Stimulated activated CD8-positive, alpha-beta memory T cell treated with anti-CD3 and anti-CD28 coated beads, Interleukin-7, amount 100 ng/mL, for 4 hours (primary cell): ENCODE measurements around the gene CADM1.

Experiments
- DNase-seq, 2 donors: peaks; one replicate each; pipeline ENCODE4 v3.0.0-alpha.2; 2020; ENCODE audit warnings: low read depth in 2 of 2

Gene CADM1

DNA sequence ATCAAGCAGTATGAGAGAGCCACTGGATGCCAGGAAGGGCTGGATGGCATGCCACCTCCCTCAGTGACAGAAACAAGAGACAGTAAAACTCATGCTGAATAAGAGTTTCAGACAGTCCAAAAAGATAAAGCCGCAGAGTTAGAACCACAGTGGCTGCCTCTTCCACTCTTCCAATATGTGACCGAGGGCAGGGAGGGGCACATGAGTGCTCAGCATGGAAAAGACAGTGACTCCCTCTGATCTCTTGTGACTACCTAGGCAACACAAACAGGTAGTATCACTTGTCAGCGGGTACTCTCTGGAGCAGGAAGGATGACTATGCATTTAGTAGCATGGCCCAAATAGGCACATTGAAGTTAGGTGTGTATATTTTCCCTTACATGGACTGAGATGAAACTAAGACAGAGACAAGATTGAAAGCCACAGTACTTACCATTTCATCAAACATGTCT lies 295.4 kb downstream of the CADM1 start:
- DNase-seq, result no peak

DNA sequence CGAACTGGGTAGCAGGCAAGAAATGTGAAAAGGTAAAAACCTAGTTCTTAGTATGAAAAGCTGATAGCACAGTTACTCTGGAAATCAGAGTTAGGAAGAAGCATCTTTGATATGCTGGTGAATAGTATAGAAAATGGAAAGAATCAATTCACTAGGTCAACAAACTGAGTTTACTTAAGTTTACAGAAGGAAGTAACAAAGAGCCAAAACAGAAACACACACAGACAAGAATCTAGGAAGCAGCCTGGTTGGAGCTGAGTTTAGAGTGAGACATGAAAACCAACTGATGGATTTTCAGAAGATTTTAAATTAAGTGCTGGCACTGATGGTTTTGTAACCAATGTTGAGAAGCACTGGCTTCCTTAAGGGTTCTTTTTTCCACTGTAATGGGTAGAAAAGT lies 296.3 kb downstream of the CADM1 start:
- no peak for DNase-seq

DNA sequence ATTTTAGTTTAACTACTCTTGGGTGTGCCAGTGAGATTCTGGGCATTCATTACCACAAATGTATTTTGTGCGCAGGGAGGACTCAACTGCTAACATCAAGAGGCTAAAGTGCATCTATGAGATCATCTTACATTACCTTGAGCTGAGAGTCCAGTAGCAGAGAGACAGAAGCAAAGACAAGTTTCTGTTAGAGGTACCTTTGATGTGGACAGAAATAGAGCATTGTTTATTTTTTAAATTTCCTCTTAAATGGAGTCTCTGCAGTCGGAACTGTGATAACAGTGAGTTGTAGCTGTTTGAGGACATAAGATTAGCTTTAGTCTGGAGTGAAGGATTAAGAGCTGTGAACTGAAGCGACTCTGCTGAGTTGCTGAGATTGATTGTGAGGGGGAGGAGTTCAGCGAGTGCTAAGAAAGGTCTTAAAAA lies 297.0 kb downstream of the CADM1 start:
- DNase-seq, result no peak

DNA sequence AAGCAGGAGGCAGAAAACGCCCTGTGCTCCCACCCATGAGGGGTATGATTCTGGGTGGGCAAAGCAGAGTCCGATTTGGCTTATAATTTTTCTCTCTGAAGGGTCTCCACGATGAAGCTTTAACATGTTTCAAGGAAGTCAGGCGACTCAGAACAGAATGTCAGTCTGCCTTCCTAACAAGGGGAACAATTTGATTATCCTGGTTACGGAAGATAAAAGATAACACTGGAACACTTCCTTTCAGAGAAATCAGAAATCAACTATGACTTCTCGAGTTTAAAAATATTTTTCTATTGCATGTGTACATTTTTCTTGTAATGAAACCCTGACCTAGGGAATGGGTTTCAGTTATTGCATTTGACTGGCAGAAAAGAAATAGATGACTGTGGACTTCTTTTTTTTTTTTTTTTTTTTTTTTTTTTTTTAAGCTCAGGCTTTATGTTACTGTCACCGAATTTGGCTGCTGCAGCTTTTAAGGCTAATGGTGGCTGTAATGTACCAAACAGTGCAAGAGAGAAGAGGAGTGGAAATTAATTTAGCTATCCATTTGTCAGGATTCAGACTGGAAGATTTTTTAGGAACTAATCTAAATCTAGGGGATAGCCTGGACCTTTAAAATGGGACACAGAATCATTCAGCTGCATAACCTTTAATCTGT lies 297.7 kb downstream of the CADM1 start:
- no peak for DNase-seq

DNA sequence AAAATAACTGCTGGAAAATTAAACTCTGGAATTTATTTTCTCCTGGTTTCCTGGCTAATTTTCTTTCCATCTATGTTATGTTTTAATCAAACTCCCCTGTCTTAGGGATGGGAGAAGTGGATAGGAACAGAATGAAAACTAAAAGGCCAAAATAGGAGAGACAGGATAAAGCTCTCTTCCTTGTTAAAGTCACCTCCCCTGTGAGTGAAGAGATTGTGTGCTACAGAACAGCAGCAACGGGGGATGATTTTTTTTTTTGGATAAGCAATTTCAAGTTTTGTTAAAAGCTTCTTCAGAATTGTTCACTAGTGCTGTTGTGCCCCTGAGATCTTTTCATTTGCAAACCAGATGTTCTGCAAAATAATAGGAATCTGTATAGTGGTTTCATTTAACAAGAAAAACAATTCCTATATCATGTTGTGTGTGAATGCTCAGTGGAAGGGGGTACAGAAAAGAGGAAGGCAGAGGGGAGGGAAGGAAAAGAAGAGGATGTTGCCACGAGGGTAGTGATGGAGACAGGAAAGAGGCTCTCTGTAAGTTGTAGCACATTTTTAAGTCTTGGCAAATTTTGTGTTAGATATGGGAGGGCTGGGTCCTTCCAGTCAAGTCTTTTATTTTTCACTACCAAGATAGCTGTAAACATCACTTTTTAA lies 301.2 kb downstream of the CADM1 start:
- DNase-seq, result no peak

DNA sequence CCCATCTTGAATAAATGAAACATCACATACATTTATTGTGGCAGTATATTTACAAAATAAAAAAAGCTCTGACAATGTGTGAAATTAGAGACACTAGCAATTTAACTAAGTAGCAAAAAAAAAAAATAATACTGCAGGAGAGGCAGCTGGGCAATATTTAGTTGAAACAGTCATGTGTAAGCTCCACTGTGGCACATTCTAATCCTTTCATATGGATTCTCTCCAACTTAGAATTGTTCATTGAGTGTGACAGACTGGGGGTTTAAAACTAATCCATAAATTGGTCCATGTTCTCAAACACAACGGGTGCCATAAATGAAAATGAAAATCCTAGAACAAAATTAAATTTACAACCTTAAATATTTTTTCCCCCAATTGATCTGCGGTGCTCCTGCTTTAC lies 302.1 kb downstream of the CADM1 start:
- no peak for DNase-seq

DNA sequence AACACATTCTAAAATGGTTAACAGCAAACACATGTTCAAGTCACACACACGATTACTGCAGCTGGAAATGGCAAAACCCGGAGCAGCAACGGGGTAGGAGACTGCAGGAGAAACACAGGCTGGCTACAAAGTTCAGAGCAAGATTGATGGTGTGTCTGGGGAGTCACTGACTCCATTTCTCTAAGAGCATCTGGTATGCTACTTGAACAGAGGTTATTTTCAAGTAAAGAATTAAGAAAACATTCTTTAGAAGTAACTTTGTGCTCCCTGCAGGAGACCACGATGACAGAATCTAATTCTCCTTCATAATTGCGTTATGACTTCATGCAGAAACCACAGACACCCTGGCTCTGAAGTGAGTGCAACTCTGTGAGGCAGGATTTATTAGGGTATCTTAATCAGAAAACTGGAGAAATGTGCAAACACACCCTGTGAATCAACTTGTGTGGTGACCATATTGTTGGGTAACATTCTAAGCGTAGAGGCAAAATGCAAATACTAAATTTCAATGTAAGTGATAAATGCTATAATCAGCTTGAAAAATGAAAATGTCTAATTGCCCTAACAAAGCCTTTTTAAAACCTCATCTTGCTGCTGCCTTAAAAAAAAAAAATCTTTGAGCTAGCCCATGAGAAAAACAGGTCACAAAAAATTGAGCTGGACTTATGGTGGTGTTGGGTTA lies 303.0 kb downstream of the CADM1 start:
- no peak for DNase-seq

DNA sequence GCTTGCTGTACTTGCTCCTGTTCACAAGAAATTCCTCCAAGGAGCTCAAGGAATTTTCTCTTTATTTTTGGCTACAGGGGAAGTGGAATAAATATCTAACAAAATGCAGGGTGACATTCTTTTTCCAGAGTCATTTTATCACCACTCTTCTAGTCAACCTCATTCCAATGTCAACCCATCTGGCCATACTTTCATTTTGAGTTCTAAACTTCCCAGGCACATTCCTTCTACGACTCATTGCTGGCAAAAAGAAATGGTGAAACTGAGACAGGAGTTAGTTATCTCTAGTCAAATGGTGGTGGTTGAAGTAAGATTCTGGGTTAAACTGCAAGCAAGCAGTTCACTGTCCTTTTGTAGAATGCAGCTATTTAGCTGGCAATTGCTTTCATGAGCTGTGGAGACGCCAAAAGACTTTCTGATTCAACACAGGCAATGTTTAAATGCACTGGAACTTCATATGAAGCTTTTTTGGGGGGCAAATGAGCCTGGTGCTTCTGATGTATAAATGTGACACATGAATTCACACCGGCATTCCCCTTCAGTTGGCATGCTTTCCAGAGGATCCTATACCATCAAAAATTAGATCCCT lies 304.6 kb downstream of the CADM1 start:
- DNase-seq, result no peak

DNA sequence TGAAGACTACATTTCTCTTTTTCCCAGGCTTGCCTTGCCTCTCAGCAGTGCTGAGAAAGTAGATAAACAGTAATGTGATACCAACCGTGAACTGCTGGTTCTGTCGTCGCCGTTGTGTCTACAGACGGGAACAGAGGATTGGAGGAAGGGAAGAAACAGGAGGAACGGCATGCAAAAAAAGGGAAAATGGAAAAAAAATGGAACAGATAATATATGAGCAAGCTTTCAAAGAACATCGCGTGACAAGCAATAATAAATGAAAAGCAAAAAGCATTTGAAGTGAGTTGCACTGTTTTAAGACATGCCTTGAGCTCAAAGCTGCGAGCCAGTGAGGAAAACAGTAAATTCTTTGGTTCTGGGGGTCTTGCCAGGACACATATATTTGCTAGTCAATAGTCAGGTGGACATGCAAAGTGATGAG lies 305.9 kb downstream of the CADM1 start:
- DNase-seq, result no peak

DNA sequence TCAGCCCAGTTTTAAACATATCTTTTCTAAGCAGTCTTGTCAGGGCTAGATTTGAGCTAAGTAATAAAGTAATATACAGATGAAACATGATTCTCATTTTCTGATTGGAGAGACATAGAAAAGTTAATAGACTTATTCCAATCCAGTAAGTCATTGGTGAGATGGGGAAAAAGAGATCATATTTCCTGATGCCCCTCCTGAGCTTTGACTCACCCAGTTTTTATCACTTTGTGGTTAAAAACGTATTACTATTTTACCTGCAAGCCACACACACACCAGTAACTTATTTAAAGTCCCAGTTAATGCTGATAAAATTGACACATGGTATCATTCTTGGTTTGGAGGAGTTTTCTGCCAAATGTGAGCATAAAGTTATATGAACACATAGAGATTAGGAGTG lies 306.8 kb downstream of the CADM1 start:
- no peak for DNase-seq

DNA sequence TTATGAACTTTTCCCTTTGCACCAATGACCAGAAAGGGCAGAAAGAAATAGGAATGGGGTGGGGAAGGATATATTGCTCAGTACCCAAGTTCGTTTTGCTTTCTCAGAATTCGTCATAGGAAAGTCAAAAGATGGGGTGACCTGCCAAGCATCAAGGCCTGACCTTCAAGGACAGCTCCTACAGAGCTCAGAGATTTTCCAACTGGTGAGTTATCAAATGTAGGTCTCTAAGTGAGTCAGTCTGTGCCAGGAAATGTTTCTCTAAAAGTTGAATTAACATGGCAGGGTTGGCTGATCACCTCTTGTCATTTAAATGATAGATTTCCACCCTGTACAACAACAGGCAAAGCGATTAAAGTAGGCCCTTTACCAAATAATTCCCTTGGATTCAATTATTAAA lies 307.2 kb downstream of the CADM1 start:
- no peak for DNase-seq

DNA sequence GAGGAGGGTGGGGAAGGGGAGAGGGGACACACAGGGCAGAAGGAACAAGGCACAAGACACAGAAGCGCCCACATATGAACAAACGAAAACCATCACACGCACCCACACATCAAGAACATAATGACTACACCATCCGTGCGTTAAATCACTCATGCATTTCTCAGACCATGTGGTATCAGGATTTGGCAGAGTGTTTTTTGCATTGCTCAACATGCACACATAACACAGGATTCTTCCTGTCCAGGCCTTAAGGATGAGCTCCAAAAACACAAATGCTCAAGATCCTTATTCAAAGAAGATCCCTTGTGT lies 309.5 kb downstream of the CADM1 start:
- no peak for DNase-seq

DNA sequence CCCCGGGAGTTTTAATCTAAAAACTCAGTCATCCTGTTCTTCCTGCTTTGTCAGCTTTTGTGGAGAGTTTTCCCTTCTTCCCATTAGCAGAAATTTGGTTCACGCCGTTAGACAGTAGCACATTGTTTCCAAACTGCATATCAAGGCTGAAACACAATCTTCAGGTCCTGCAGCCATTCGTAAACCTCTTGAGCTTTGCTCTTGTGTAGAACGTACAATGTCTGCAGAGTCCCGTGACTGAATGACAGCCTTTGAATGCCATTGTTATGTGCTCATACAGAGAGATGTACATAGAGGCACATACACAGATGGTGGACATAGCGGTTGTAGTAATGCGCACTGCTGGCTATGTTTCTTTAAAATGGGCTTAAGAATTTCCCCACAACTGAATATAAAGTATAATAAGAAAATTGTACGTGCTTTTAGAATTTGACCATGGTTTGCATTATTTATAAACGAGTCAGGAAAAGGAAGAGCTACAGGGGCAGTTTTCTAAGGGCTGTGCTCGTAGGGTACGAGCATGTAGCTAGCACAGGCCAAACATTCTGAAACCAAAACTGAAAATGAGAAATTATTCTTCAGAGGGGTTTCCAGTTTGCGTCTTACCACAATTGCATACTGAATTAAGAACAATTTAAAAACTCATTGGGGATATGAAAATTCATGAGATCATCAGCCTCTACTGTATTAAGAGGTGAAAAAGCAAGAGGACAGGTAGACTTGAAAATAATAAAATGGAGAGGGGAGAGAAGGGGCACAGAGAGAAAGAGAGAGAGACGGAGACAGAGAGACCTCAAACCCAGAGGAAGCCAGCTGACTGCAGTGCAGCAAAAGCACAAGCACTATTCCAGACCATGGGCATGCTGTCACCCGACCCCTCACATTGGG lies 310.1 kb downstream of the CADM1 start:
- no peak for DNase-seq

DNA sequence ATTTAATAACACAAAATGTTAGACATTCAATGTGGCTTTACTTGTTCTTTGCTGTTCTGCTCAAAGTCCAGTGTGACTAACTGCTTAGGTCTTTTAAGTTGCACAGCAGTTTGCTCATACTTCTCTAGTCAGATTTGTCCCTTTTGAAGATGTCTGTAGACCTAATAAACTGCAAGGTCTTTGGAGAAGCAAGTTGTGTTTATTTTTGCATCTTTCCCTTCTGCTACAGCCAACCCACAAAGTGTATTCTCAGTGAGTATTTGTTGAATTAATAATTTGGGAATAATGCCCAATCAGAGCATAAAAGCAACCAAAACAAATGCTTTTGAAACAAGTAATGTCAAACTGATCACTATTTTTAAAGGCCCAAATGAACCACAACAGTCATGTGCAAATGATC lies 312.5 kb downstream of the CADM1 start:
- no peak for DNase-seq

DNA sequence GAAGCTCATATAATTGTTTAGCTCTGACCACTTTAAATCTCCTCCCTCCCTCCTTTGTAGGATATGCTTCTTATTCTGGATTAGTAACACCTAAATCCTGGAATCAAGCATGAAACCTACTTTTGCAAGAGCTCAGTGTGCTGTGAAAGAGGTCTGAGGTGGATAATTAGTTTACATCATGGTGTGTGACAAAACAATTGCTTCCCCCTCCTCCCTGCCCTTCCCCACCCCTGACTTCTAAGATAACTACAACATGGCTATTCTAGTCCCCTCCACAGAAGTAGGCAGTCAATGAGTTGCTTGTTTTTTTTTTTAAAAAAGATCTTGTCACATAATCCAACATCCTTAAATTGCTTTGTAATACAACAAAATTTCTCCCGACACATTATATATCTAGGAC lies 314.0 kb downstream of the CADM1 start:
- no peak for DNase-seq

DNA sequence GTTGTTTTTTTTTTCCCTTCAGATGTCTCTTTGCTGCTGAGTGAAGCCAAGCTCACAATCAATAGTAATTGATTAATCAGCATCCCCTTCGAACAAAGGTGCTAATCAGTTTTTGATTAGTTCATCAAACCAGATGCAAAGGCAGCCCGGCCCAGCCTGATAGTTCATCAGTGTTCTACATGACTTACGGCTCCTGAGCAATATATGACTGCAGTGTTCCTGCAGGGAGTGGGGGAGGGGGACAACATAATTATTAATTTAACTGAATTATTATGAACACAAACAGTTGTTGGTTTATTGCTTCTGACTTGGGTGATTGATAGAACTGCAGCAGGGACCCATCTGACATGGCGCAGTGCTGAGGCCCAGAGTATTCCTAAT lies 315.3 kb downstream of the CADM1 start:
- DNase-seq, result no peak

DNA sequence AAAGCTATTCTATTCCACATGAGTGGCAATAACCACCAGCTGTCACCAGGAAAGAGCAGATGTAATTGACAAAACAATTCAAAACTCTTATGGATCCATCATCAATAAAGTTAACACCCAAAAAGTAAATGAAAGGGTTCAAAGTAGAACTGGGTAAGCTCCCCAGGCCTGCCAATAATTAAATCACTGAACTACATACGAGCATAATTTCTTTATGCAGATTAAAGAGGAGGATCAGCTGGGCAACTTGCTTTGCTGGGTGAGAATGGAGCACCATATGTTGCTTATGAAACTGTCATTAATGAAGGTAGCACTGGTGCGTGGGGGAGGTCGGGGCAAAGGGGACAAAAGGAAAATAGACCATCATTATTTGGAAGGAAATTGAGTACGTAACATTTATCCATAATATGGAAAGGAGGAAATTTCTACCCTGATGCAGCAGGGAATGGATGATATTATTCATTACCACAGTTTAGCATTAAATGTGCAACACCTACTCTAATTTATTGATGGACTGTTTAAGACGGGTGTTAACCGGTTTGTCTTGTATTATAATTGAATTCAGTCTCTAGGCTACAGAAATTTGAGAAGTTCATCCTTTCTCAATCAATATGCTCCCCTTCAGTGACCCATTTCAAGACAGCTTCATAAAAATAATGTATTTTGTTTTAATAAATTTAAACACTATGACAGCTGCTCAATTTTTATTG lies 315.9 kb downstream of the CADM1 start:
- no peak for DNase-seq

DNA sequence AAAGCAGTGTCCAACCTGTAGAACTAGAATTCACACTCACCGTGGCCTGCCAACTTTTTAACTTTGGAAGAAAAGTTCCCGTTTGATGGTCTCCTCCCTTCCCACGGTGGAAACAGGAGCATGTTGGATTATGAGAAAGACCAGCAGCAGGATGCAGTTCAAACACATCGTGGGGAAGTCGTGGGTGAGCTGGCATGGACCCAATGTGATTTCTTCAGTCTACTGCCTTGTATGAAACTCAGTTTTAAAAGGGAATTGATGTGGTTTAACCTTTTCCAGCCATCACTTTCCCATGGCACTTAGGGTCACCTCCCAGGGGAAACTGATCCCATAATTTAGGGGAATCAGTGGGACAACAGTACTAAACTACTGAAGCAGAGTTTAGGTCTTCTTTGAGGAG lies 318.3 kb downstream of the CADM1 start:
- no peak for DNase-seq

DNA sequence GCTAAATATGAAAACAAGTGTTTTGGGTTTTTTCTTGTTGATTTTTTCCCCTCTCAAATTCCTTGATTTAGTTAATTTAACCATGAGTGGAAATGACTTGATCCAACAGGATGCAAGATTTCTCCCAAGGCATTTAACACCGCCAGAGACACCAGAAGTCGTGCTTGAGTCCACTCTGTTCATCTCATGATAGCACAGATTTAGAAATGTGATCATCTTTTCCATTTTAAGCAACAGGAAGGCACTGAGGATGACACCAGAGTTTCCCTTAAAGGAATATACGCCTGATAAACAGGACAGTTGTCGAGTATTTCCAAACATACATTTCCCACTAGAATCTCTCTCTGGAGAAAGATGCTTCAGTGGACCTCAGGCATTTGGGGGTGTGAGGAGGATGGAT lies 318.7 kb downstream of the CADM1 start:
- no peak for DNase-seq

DNA sequence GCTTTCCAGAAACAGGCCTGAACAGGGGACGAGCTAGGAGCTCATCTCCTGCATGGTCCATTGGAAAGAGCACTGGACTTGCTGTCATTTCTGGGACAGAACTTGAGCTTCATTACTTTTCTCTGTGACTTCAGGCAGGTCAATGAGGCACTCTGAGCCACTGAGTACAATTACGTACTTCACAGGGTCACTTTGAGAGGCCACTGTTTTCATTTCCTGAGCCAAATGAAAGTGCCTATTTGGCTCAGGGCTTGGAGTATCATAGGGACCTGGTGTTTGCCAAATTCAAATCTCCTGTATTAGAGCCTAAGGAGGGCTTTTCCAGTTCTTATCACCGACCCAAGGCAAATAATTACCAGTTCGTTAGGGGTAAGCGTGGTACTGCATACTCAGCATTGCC lies 319.3 kb downstream of the CADM1 start:
- DNase-seq, result no peak

DNA sequence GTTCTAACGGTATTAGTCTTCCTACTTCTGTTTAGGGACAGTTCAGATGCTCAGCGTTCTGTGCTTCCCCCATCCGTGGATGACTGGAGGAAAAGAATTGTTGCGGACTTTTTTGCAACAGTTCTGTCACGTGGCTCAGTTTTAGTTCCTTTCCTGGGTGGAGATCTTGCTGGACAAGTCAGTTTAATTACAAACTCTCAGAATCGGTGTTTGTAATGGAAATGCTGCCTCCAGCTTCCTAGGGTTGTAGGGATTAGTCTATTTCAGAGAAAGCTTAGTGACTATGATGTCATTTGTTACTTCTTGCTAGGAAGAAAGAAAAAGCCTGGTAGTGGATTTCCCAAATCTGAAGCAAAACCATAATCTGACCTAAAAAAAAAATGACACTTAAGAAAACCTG lies 320.4 kb downstream of the CADM1 start:
- DNase-seq, result no peak
